HepG2 (cell line): ENCODE data around the gene QRSL1. TPM values are rescaled to one million over a fixed set of nuclear protein-coding genes. Genes with fewer than 3 reads are reported as not detected.

Experiments used
- E2F1 ChIP-seq: sonication (generic); formaldehyde crosslinking; IDR thresholded peaks from 2 replicates; pipeline ENCODE4 v1.5.0; 2020; ENCODE audit warnings: missing genetic modification reagents
- HNRNPK ChIP-seq: fragments of 200-400 bp; formaldehyde crosslinking; IDR thresholded peaks from 2 replicates; pipeline ENCODE4 v1.6.1; 2018; ENCODE audit warnings: low read length, low read depth, moderate library complexity, mild to moderate bottlenecking; ENCODE audit not compliant: poor library complexity, severe bottlenecking
- ZNF407 ChIP-seq: sonication (generic); formaldehyde crosslinking; IDR thresholded peaks from one replicate; pipeline ENCODE4 v1.5.1; 2020; ENCODE audit warnings: mild to moderate bottlenecking, missing genetic modification reagents; ENCODE audit errors: not compliant biosample characterization
- polyA plus RNA-seq, 8 experiments: library from polyadenylated mRNA; depleted of rRNA in 3 of 8; stranded (reverse) in 7 of 8; unstranded in 1 of 8; fragments of >200 nt; fragmentation: Illumina TruSeq in 4 of 8; extraction: Trizol in 4 of 8; gene quantifications; 2 replicates each; pipeline versions ENCODE4 v1.2.1 to v1.2.3, GENCODE V29; 2011 to 2016; ENCODE audit warnings: low read depth in 4 of 8, missing spikeins in 1 of 8, mixed read lengths in 1 of 8; ENCODE audit not compliant: insufficient read depth in 1 of 8
- total RNA-seq, 5 experiments: library from RNA; depleted of rRNA; stranded (reverse); fragments of >200 nt; fragmentation: Illumina TruSeq; extraction: Trizol; gene quantifications; 2 replicates each; pipeline ENCODE4 v1.2.3, GENCODE V29; 2016; ENCODE audit warnings: low read depth in 1 of 5

The QRSL1 gene
- total and polyA plus RNA-seq, 2 of the 13 experiments (the other 11 are each of a cell fraction or from before 2014, with no cell fraction given), result 8.2 to 22.3 TPM

GRCh38 chr6:106659859-106660258 is 30.5 kb downstream of the QRSL1 start (continued):
- TF ChIP-seq ZNF407 (CRISPR knock-in tag) (no peak), E2F1 (CRISPR knock-in tag) (no peak), HNRNPK (no peak)
